Gastrocnemius medialis (tissue), 4 donors: ENCODE measurements around the gene KDM4B. TPM values are rescaled to one million over a fixed set of nuclear protein-coding genes. Genes with fewer than 3 reads are reported as not detected.
A peak's percentile ranks its signal among the peaks of the same experiment; 100 is the strongest.

Source experiments
- ATAC-seq, 2 donors: fragments of 150-250 bp; one replicate each; pipeline ENCODE4 v1.9.1; 2016
- DNase-seq, 2 donors: peaks; one replicate each; pipeline ENCODE4 v3.0.0-alpha.2; 2019
- H3K27ac ChIP-seq, 4 donors: fragments of 200-600 bp; sonication (generic); 1 replicate in 1 of 4; 2 replicates in 3 of 4; pipeline ENCODE4 v1.5.1; 2016 to 2018; ENCODE audit warnings: mild to moderate bottlenecking in 2 of 4, moderate library complexity in 1 of 4
- H3K27me3 ChIP-seq, 3 donors: fragments of 200-600 bp; sonication (generic) in 2 of 3; 1 replicate in 1 of 3; 2 replicates in 2 of 3; pipeline versions ENCODE4 v1.5.1 to v1.6.0; 2016 to 2019; ENCODE audit warnings: mild to moderate bottlenecking in 1 of 3, moderate library complexity in 1 of 3
- H3K36me3 ChIP-seq, 2 donors: fragments of 200-600 bp; sonication (generic) in 1 of 2; one replicate each; pipeline ENCODE4 v1.5.1; 2017 to 2018
- H3K4me1 ChIP-seq, 2 donors: fragments of 200-600 bp; sonication (generic) in 1 of 2; one replicate each; pipeline ENCODE4 v1.5.1; 2016 to 2017; ENCODE audit warnings: mild to moderate bottlenecking in 2 of 2
- H3K4me3 ChIP-seq, 4 donors: fragments of 200-600 bp; sonication (generic) in 3 of 4; 1 replicate in 1 of 4; 2 replicates in 3 of 4; pipeline ENCODE4 v1.5.1; 2016 to 2019; ENCODE audit warnings: mild to moderate bottlenecking in 2 of 4
- H3K9me3 ChIP-seq, 3 donors: fragments of 200-600 bp; sonication (generic) in 2 of 3; 1 replicate in 1 of 3; 2 replicates in 2 of 3; pipeline ENCODE4 v1.5.1; 2016 to 2019
- POLR2A ChIP-seq, 2 donors: fragments of 450-650 bp; IDR thresholded peaks; one replicate each; pipeline ENCODE4 v1.6.1; 2017; ENCODE audit warnings: antibody characterized with exemption in 2 of 2, mild to moderate bottlenecking in 2 of 2, moderate library complexity in 2 of 2
- in situ Hi-C, 4 donors: fragments of 200-750 bp; cut with MboI; loops; one replicate each; pipeline versions ENCODE4 v1.15.0 to v1.8.0; 2017; ENCODE audit warnings: low sequenced_read_pairs in 4 of 4
- intact Hi-C: fragments of 100-400 bp; cut with DNase I; formaldehyde crosslinking; loops from one replicate; pipeline ENCODE4 v1.15.1; 2023; ENCODE audit warnings: low total_unique reads
- total RNA-seq, 4 donors: library from RNA; depleted of rRNA; stranded (reverse); fragments of >200 nt; gene quantifications; one replicate each; pipeline versions ENCODE4 v1.1.0 to v1.2.3, GENCODE V29; 2016
- TF ChIP-seq, protein P1 (sequence below), 5 experiments: fragments of 450-650 bp in 3 of 5; fragments of 200-600 bp in 2 of 5; sonication (generic) in 2 of 5; IDR thresholded peaks in 4 of 5; conservative IDR thresholded peaks in 1 of 5; 1 replicate in 4 of 5; 2 replicates in 1 of 5; pipeline ENCODE4 v1.5.1; 2016 to 2019; ENCODE audit warnings: antibody characterized with exemption in 5 of 5, mild to moderate bottlenecking in 3 of 5, moderate library complexity in 3 of 5

The KDM4B gene
- total RNA-seq, 4 donors from 2014 or later = 40.9 to 61.4 (median 46.4) TPM

DNA sequence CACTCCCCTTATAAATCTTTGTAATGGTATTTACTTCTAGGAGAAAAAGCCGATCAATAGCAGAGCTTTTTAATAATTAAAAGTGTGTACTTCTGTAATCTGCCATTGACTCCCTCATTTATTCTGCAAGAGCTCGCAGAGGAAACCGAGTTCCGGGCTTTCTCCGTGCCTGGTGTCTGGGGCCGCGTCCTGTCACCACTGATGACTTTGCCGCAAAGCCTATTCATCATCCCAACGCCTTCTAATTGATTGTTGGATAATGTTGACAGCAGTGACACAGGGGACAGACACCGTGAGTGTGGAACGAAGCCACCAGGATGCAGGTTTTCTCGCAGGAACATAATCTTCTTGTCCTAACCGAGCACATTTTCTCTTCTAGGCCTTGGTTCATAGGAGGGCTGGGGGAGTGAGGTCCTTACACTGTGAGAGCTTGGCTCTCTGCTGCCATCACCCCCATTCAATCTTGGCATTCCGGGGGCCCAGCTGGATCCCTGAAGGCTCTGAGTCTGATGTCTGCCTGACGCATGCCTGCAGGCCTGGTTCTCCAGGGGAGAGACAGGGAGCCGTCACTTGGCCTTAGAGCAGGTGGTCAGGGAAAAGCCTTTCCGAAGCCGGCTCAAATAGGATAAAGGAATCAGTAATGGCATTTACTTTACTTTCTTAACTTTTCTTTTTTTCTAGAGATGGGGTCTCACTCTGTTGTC, 110.3 kb downstream of the KDM4B start:
- Histone ChIP-seq H3K27ac (peak overlapping the region in 1 of 4 donors; percentile 8), H3K27me3 (no peaks in the 10 kb centered on the region), H3K4me1 (peaks cover 0 to 8% of the 10 kb centered on the region in 2 donors), H3K9me3 (no peaks in the 10 kb centered on the region), H3K4me3 (no peak overlapping the region), H3K36me3 (peaks cover 0 to 46% of the 10 kb centered on the region in 2 donors)
- ATAC-seq = no peak
- TF ChIP-seq POLR2A (IDR thresholded peaks at IDR 0.05) = no peak
- TF ChIP-seq, protein P1, sequence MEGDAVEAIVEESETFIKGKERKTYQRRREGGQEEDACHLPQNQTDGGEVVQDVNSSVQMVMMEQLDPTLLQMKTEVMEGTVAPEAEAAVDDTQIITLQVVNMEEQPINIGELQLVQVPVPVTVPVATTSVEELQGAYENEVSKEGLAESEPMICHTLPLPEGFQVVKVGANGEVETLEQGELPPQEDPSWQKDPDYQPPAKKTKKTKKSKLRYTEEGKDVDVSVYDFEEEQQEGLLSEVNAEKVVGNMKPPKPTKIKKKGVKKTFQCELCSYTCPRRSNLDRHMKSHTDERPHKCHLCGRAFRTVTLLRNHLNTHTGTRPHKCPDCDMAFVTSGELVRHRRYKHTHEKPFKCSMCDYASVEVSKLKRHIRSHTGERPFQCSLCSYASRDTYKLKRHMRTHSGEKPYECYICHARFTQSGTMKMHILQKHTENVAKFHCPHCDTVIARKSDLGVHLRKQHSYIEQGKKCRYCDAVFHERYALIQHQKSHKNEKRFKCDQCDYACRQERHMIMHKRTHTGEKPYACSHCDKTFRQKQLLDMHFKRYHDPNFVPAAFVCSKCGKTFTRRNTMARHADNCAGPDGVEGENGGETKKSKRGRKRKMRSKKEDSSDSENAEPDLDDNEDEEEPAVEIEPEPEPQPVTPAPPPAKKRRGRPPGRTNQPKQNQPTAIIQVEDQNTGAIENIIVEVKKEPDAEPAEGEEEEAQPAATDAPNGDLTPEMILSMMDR (IDR thresholded peaks at IDR 0.05 in 4 of 5, conservative IDR thresholded peaks at IDR 0.05 in 1 of 5) = no peak
- in situ Hi-C loops (no loop called here), intact Hi-C loops (no loop called here)
- DNase-seq = no peak

DNA sequence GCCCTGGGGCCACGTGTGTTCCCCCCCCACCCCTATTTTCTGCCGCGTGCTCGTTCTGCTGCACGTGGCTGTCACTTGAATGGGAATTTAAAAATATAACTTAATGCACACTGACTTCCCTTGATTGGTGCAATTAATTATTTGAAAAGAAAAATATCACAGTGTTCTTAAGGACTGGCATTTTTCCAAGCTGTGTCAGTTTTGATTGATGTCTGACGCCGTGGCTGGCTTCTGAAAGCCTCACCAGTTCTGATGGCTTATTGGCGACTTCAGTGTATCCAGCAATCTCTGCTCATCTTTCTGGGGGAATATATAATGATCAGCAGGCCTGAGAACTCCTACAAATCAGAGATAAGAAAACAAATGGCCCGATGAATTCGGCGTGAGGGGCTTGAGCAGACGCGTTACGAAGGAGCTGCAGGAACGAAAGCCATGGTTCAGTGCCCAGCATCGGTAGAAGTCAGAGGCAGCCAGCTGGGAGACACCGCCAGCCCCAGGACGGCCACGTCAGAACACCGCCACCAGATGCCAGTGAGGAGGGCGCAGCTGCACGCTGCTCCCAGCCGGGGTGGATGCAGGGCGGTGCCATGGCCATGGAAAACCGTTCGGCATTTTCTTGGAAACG, 111.2 kb downstream of the KDM4B start:
- ATAC-seq (no peak), DNase-seq (no peak)
- Histone ChIP-seq H3K4me1 (peaks cover 0 to 8% of the 10 kb centered on the region in 2 donors), H3K9me3 (no peaks in the 10 kb centered on the region), H3K36me3 (peaks cover 0 to 46% of the 10 kb centered on the region in 2 donors), H3K27me3 (no peaks in the 10 kb centered on the region), H3K27ac (peak overlapping the region in 1 of 4 donors; percentile 8), H3K4me3 (no peak overlapping the region)
- in situ Hi-C loops = no loop called here
- intact Hi-C loops = no loop called here
- TF ChIP-seq, protein P1 (IDR thresholded peaks at IDR 0.05 in 4 of 5, conservative IDR thresholded peaks at IDR 0.05 in 1 of 5) = no peak

DNA sequence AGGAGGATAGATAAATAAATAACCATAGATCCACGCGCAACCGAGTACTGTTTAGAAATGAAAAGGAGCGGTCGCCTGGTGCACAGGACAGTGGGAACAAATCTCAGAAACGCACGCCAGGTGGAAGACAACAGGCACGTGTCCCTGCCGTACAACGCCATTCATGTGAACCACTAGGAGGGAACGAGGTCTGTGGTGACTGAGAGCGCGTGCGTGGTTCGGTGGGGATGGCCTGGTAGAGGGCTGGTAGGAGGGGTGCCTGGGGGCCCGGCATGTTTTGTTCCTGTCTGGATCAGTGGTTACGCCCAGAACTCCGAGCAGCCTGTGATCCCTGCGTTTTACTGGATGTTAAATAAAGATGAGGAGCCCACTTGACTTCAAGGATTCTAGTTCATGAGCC, 111.9 kb downstream of the KDM4B start:
- Histone ChIP-seq H3K27ac (no peak overlapping the region), H3K36me3 (peaks cover 0 to 46% of the 10 kb centered on the region in 2 donors), H3K4me3 (no peak overlapping the region), H3K27me3 (no peaks in the 10 kb centered on the region), H3K4me1 (peaks cover 0 to 8% of the 10 kb centered on the region in 2 donors), H3K9me3 (no peaks in the 10 kb centered on the region)
- DNase-seq (no peak), ATAC-seq (no peak)
- intact Hi-C loops = no loop called here
- in situ Hi-C loops = no loop called here
- TF ChIP-seq POLR2A (IDR thresholded peaks at IDR 0.05) = no peak
- TF ChIP-seq, protein P1 (IDR thresholded peaks at IDR 0.05 in 4 of 5, conservative IDR thresholded peaks at IDR 0.05 in 1 of 5) = no peak

DNA sequence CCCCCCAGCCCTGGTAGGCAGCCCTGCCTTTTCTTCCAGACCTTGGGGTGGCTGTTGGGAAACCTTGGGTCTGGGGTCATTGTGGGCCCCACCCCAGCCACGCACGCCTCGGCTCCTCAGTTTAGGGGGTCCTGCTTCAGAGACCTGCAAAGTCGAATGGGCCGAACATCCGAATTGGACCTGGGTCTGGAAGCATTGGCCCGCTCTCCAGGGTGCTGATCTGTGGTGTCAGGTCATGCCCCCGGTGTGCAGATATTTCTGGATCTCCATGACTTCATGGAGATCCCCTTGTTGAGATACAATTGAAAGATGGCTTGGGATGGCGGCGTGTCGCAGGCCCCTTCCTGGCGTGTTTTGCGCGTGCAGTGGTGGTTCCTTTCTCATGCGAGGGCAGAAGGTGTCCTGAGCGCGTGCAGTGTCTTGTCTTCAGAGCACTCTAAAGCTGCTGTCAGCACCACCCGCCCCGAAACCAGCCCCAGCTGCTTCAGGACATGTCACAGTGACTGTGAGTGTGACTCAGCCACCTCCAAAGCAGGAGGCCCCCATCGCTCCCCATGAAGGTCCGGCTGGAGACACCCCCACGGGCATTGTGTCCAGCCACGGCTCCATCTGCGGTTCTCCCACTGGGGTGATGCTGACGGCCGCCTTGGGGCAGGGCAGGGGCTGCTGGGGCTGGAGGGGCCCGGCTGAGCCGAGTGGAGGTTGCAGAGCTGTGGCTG, 112.7 kb downstream of the KDM4B start:
- peaks cover 0 to 46% of the 10 kb centered on the region in 2 donors for H3K36me3 ChIP-seq

More for the DNA sequence above, 112.7 kb downstream of the KDM4B start:
- ATAC-seq (no peak), DNase-seq (no peak)
- H3K9me3 ChIP-seq = no peaks in the 10 kb centered on the region
- in situ Hi-C loops = no loop called here
- no peak overlapping the region for H3K27ac ChIP-seq
- no peak overlapping the region for H3K4me3 ChIP-seq
- H3K4me1 ChIP-seq = peaks cover 0 to 8% of the 10 kb centered on the region in 2 donors
- TF ChIP-seq POLR2A (IDR thresholded peaks at IDR 0.05) = no peak
- TF ChIP-seq, protein P1 (IDR thresholded peaks at IDR 0.05 in 4 of 5, conservative IDR thresholded peaks at IDR 0.05 in 1 of 5) = no peak
- H3K27me3 ChIP-seq = no peaks in the 10 kb centered on the region
- intact Hi-C loops = no loop called here
